HEK293 (cell line): ENCODE results near the gene CASP10.

ENCODE experiments used
- CTCF ChIA-PET: fragments of 350-600 bp; formaldehyde crosslinking; extraction: SDS; loops from one replicate; lab custom pipeline; 2021; ENCODE audit warnings: antibody characterized with exemption; lab: Yijun Ruan, JAX
- POLR2A ChIA-PET: fragments of 300-600 bp; formaldehyde crosslinking; extraction: SDS; loops from one replicate; lab custom pipeline; 2020; ENCODE audit warnings: antibody characterized with exemption, inconsistent platforms; lab: Yijun Ruan, JAX
- H3K27ac ChIP-seq: fragments of 200-500 bp; sonication (Bioruptor generic); 2 replicates; pipeline ENCODE4 v1.5.1; 2014; ENCODE audit warnings: low read depth, low read length, control low read depth, inconsistent platforms; ENCODE audit errors: extremely low read depth
- H3K36me3 ChIP-seq, 2 experiments: fragments of 200-500 bp in 1 of 2; sonication (Bioruptor generic) in 1 of 2; 1 replicate in 1 of 2; 2 replicates in 1 of 2; pipeline ENCODE4 v1.5.1; 2014 to 2017; ENCODE audit warnings: inconsistent platforms in 2 of 2, low read length in 2 of 2; ENCODE audit not compliant: control insufficient read depth in 2 of 2, insufficient read depth in 1 of 2
- H3K4me1 ChIP-seq: fragments of 200-500 bp; sonication (Bioruptor generic); 2 replicates; pipeline ENCODE4 v1.5.1; 2014; ENCODE audit warnings: mild to moderate bottlenecking, low read length, inconsistent platforms; ENCODE audit not compliant: control insufficient read depth, insufficient read depth
- H3K4me3 ChIP-seq: 2 replicates; pipeline ENCODE4 v1.5.1; 2011; ENCODE audit warnings: low read depth, mild to moderate bottlenecking, control low read depth, low read length, moderate library complexity
- H3K9me3 ChIP-seq: fragments of 200-500 bp; sonication (Bioruptor generic); 2 replicates; pipeline ENCODE4 v1.5.1; 2014; ENCODE audit warnings: low read depth, low read length, inconsistent platforms; ENCODE audit not compliant: control insufficient read depth, insufficient read depth
- BCL11B ChIP-seq: fragments of 450-650 bp; formaldehyde crosslinking; IDR thresholded peaks from 2 replicates; pipeline ENCODE4 v1.5.1; 2016; ENCODE audit warnings: low read depth, missing biosample characterization, missing genetic modification characterization
- GLIS1 ChIP-seq: fragments of 450-650 bp; formaldehyde crosslinking; IDR thresholded peaks from 2 replicates; pipeline ENCODE4 v1.5.1; 2016; ENCODE audit warnings: missing biosample characterization, missing genetic modification characterization
- KLF10 ChIP-seq: fragments of 450-650 bp; IDR thresholded peaks from 2 replicates; pipeline ENCODE4 v1.5.1; 2018; ENCODE audit warnings: missing biosample characterization, mild to moderate bottlenecking, missing genetic modification characterization
- RBAK ChIP-seq: fragments of 450-650 bp; formaldehyde crosslinking; IDR thresholded peaks from 2 replicates; pipeline ENCODE4 v1.5.1; 2016; ENCODE audit warnings: missing biosample characterization, missing genetic modification characterization
- ZNF132 ChIP-seq: fragments of 450-650 bp; formaldehyde crosslinking; IDR thresholded peaks from 2 replicates; pipeline ENCODE4 v1.5.1; 2017; ENCODE audit warnings: missing biosample characterization, missing genetic modification characterization, borderline replicate concordance
- ZNF302 ChIP-seq: fragments of 450-650 bp; formaldehyde crosslinking; IDR thresholded peaks from 2 replicates; pipeline ENCODE4 v1.5.1; 2016; ENCODE audit warnings: missing biosample characterization, missing genetic modification characterization, low read depth
- ZNF549 ChIP-seq: fragments of 450-650 bp; IDR thresholded peaks from 2 replicates; pipeline ENCODE4 v1.5.1; 2018; ENCODE audit warnings: missing biosample characterization, missing genetic modification characterization, mild to moderate bottlenecking, inconsistent platforms, moderate library complexity
- ZNF830 ChIP-seq: fragments of 450-650 bp; IDR thresholded peaks from 2 replicates; pipeline ENCODE4 v1.5.0; 2018; ENCODE audit warnings: missing biosample characterization, missing genetic modification characterization, low read depth, mild to moderate bottlenecking, moderate library complexity
- TF ChIP-seq, protein P1 (sequence below): fragments of 450-650 bp; formaldehyde crosslinking; IDR thresholded peaks from 2 replicates; pipeline ENCODE4 v1.5.1; 2016; ENCODE audit warnings: missing biosample characterization, missing genetic modification characterization
- TF ChIP-seq, protein P2 (sequence below): fragments of 450-650 bp; formaldehyde crosslinking; IDR thresholded peaks from 2 replicates; pipeline ENCODE4 v1.5.1; 2016; ENCODE audit warnings: missing biosample characterization, missing genetic modification characterization
- TF ChIP-seq, protein P3 (sequence below): fragments of 450-650 bp; formaldehyde crosslinking; IDR thresholded peaks from 2 replicates; pipeline ENCODE4 v1.5.1; 2016; ENCODE audit warnings: missing biosample characterization, missing genetic modification characterization
- TF ChIP-seq, protein P4 (sequence below): fragments of 450-650 bp; formaldehyde crosslinking; IDR thresholded peaks from 2 replicates; pipeline ENCODE4; 2016; ENCODE audit warnings: missing biosample characterization, missing genetic modification characterization

CASP10 gene

DNA sequence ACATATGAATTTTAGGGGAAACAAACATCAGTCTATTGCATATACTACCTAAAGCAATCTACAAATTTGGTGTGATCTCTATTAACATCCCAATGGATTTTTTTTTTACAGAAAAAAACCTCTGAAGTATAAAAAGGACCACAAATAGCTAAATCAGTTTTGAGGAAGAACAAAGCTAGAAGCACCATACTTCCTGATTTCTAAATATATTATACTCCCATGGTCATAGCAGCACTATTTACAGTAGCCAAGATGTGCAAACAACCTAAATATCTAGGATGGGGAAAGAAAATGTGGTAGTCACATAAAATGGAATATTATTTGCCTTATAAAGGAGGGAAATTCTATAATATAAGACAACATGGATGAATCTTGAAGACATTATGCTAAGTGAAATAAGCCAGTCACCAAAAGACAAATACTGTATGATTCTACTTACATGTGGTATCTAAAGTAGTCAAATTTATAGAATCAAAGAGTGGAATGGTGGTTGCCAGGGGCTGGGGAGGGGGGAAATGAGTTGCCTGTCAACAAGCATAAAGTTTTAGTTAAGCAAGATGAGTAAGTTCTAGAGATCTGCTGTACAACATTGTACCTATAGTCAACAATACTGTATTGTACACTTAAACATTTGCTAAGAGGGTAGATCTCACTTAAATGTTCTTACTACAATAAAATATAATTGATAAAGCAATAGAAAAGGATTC lies 59.8 kb downstream of the CASP10 start:
- Histone ChIP-seq H3K4me1 (no peaks in the 10 kb centered on the region), H3K27ac (no peak overlapping the region), H3K9me3 (no peaks in the 10 kb centered on the region), H3K4me3 (no peak overlapping the region), H3K36me3 (peaks cover 0 to 16% of the 10 kb centered on the region in 2 experiments; a peak in 1 of 3 replicates)
- ChIA-PET POLR2A (no interaction called here), CTCF (interaction anchor here (0.7 to 1.6 kb wide), 4 partner anchors 10 to 160 kb away, joined by 3 to 9 read pairs (median 5); partner anchors contain the start of gene CASP10)
- no peak for TF ChIP-seq ZNF302 (tag by site-specific recombination)
- TF ChIP-seq ZNF132 (tag by site-specific recombination): no peak

DNA sequence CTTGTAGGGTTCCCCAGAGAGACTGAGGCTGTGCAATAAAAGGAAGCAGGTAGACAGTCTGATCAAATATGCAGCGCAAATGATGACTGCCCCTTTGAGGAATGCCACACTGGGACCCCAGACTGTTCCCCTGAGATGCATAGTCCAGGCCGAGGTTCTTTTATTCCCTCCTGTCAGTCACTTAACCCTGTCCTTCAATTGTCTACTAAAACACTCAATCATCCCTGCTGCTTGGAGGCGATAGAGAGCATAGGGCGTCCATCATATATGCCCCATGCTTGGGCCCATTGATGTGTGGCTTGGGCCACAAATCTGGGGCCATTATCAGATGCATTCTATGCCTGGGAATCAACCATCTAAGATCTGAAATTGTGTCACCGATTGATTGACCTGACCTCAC lies 61.9 kb downstream of the CASP10 start:
- no peak overlapping the region for H3K4me3 ChIP-seq
- peaks cover 0 to 8% of the 10 kb centered on the region in 2 experiments; a peak in 1 of 3 replicates for H3K36me3 ChIP-seq
- no peak overlapping the region for H3K27ac ChIP-seq
- no peaks in the 10 kb centered on the region for H3K4me1 ChIP-seq
- POLR2A ChIA-PET: no interaction called here
- CTCF ChIA-PET: interaction anchor here (0.8 to 1.5 kb wide), 2 partner anchors 10 to 119 kb away, joined by 3 to 4 read pairs; no protein-coding TSS in a partner anchor
- H3K9me3 ChIP-seq: no peaks in the 10 kb centered on the region
- TF ChIP-seq ZNF549 (no peak), ZNF830 (tag by site-specific recombination) (no peak), BCL11B (tag by site-specific recombination) (no peak), RBAK (tag by site-specific recombination) (no peak), GLIS1 (tag by site-specific recombination) (no peak), KLF10 (tag by site-specific recombination) (no peak)
- TF ChIP-seq, protein P1, sequence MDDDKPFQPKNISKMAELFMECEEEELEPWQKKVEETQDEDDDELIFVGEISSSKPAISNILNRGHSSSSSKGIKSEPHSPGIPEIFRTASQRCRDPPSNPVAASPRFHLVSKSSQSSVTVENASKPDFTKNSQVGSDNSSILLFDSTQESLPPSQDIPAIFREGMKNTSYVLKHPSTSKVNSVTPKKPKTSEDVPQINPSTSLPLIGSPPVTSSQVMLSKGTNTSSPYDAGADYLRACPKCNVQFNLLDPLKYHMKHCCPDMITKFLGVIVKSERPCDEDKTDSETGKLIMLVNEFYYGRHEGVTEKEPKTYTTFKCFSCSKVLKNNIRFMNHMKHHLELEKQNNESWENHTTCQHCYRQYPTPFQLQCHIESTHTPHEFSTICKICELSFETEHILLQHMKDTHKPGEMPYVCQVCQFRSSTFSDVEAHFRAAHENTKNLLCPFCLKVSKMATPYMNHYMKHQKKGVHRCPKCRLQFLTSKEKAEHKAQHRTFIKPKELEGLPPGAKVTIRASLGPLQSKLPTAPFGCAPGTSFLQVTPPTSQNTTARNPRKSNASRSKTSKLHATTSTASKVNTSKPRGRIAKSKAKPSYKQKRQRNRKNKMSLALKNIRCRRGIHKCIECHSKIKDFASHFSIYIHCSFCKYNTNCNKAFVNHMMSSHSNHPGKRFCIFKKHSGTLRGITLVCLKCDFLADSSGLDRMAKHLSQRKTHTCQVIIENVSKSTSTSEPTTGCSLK (tag by site-specific recombination): no peak
- TF ChIP-seq, protein P2, sequence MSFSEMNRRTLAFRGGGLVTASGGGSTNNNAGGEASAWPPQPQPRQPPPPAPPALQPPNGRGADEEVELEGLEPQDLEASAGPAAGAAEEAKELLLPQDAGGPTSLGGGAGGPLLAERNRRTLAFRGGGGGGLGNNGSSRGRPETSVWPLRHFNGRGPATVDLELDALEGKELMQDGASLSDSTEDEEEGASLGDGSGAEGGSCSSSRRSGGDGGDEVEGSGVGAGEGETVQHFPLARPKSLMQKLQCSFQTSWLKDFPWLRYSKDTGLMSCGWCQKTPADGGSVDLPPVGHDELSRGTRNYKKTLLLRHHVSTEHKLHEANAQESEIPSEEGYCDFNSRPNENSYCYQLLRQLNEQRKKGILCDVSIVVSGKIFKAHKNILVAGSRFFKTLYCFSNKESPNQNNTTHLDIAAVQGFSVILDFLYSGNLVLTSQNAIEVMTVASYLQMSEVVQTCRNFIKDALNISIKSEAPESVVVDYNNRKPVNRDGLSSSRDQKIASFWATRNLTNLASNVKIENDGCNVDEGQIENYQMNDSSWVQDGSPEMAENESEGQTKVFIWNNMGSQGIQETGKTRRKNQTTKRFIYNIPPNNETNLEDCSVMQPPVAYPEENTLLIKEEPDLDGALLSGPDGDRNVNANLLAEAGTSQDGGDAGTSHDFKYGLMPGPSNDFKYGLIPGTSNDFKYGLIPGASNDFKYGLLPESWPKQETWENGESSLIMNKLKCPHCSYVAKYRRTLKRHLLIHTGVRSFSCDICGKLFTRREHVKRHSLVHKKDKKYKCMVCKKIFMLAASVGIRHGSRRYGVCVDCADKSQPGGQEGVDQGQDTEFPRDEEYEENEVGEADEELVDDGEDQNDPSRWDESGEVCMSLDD: no peak
- TF ChIP-seq, protein P3, sequence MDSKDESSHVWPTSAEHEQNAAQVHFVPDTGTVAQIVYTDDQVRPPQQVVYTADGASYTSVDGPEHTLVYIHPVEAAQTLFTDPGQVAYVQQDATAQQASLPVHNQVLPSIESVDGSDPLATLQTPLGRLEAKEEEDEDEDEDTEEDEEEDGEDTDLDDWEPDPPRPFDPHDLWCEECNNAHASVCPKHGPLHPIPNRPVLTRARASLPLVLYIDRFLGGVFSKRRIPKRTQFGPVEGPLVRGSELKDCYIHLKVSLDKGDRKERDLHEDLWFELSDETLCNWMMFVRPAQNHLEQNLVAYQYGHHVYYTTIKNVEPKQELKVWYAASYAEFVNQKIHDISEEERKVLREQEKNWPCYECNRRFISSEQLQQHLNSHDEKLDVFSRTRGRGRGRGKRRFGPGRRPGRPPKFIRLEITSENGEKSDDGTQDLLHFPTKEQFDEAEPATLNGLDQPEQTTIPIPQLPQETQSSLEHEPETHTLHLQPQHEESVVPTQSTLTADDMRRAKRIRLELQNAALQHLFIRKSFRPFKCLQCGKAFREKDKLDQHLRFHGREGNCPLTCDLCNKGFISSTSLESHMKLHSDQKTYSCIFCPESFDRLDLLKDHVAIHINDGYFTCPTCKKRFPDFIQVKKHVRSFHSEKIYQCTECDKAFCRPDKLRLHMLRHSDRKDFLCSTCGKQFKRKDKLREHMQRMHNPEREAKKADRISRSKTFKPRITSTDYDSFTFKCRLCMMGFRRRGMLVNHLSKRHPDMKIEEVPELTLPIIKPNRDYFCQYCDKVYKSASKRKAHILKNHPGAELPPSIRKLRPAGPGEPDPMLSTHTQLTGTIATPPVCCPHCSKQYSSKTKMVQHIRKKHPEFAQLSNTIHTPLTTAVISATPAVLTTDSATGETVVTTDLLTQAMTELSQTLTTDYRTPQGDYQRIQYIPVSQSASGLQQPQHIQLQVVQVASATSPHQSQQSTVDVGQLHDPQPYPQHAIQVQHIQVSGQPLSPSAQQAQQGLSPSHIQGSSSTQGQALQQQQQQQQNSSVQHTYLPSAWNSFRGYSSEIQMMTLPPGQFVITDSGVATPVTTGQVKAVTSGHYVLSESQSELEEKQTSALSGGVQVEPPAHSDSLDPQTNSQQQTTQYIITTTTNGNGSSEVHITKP (tag by site-specific recombination): no peak
- TF ChIP-seq, protein P4, sequence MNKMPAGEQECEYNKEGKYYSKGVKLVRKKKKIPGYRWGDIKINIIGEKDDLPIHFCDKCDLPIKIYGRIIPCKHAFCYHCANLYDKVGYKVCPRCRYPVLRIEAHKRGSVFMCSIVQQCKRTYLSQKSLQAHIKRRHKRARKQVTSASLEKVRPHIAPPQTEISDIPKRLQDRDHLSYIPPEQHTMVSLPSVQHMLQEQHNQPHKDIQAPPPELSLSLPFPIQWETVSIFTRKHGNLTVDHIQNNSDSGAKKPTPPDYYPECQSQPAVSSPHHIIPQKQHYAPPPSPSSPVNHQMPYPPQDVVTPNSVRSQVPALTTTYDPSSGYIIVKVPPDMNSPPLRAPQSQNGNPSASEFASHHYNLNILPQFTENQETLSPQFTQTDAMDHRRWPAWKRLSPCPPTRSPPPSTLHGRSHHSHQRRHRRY: no peak
